Measurements from ENCODE around the gene NGF. TPM values are rescaled to one million over a fixed set of nuclear protein-coding genes. Genes with fewer than 3 reads are reported as not detected.
"Not testable (repeated sequence)": the region's sequence is repeated elsewhere in the genome, so short reads cannot be mapped to it uniquely, and the experiment has no call there.

The NGF gene
- total RNA-seq, 2 donors from 2014 or later, result not detected

DNA sequence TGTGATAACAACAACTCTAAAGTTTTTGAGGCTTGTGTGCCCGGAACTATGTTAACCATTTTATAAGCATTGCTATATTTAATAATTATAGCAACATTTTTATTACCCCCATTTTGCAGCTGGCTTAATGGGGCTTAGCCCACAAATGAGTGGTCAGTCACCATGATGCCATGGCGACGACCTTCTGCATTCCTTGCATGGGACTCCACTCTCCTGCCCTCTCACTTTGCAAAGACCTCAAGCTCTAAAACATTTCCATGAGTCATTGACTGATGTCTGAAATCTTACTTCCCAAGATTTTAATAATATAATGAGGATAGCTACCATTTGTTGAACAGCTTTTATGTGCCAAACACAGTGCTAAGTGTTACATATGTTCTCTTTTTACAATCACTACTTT lies 15.4 kb downstream of the NGF start:
- no peak overlapping the region for H3K27ac Mint-ChIP-seq
- H3K9me3 Mint-ChIP-seq, result no peaks in the 10 kb centered on the region
- no peaks in the 10 kb centered on the region for H3K36me3 Mint-ChIP-seq
- ATAC-seq (no peak), DNase-seq (ENCODE audit: low spot score in 2 of 2) (no peak)

DNA sequence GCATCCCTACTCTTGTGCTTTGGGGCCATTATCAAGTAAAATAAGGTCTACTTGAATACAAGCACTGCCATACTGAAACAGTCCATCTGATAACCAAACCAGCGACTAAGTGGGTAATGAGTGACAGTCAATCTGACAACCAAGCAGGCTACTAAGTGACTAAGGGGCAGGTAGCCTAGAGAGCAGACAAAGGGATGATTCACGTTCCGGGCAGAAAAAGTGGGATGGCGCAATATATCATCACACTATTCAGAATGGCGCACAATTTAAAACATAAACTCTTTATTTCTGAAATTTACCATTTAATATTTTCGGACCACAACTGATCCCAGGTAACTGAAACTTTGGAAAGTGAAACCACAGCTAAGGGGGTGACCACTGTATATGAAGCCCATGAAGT lies 17.7 kb downstream of the NGF start:
- Mint-ChIP-seq H3K27ac (no peak overlapping the region), H3K9me3 (no peaks in the 10 kb centered on the region), H3K36me3 (no peaks in the 10 kb centered on the region)
- DNase-seq (ENCODE audit: low spot score in 2 of 2) (no peak), ATAC-seq (no peak)

DNA sequence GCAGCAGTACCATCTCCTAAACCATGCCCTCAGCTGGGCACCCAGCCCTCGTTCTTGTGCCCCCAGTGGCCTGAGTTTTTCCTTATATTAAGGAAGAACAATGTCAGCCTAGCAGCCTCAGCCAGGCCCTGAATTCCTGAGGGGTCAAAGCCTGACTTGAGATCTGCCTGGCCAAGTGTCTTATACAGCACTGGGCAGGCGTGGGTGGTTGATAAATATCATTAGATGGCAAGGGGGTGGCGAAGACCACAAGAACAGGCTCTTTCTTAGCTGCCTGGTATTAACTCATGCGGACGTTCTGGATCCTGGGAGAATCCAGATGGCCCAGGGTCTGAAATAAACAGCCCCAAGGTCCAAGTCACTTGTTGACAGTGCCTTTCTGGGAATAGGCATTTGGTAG lies 18.3 kb downstream of the NGF start:
- H3K36me3 Mint-ChIP-seq, result no peaks in the 10 kb centered on the region
- no peaks in the 10 kb centered on the region for H3K9me3 Mint-ChIP-seq
- H3K27ac Mint-ChIP-seq, result no peak overlapping the region
- no peak for ATAC-seq
- no peak for DNase-seq (ENCODE audit: low spot score in 2 of 2)

DNA sequence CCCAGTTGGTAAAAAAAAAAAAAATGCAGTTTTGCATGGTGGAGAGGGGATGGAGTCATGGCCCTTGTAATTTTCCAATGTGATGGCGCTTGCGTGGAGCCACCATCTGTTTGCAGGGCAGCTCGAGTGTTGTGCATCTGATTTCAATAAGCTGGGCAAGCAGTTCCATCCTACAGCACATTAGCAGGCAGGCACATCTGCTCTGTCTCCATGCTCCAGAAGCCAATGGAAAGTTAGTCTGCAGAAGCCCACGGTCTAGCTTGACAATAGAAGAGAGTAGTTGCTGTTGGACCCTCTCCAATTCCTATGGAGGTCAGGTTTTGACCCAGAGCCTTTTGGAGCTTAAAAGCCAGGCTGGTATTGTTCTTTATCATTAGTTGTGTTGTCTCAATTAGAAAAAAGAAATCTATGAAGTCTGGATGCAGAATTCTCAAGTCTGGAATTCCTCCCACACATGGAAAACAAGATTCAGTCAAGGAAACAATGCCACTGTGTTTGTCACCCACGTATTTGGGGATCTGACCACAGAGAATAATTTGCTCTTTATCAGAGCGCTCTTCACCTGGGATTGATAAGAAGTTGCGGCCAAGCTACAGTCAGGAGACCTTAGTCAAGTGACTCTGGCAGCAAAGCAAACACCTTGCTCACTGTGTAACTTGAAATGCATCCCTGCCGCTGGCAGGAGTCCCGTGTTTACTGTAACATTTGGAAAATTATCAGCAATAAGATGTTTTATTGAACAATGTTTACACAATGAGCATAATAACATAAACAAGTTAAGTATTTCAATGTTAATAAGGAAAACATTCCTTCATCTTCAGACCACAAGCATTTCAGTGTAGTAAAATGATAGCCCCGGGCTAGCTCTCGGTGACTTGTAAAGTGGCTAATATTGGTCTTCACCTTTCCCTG lies 20.7 kb downstream of the NGF start:
- Mint-ChIP-seq H3K9me3 (no peaks in the 10 kb centered on the region), H3K27ac (no peak overlapping the region), H3K36me3 (no peaks in the 10 kb centered on the region)
- no peak for ATAC-seq
- no peak for DNase-seq (ENCODE audit: low spot score in 2 of 2)

DNA sequence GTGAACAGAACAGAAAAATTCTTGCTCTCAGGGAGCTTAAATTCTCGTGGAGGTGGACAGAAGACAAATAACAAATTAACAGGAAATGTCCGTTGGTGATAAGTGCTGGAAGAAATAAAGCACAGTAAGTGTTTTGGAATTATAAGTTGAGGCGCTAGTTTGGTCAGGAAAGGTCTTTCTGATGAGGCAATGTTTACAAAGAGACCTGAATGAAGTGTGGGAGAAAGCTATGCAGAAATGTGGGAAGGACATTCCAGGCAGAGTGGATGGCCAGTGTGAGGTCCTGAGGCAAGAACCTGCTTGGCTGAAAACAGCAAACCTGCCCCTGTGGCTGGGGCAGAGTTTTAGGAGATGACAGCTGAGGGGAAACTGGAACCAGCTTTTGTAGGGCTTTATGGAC lies 23.3 kb downstream of the NGF start:
- Mint-ChIP-seq H3K9me3 (no peaks in the 10 kb centered on the region), H3K27ac (no peak overlapping the region), H3K36me3 (no peaks in the 10 kb centered on the region)
- no peak for ATAC-seq
- DNase-seq (ENCODE audit: low spot score in 2 of 2), result no peak

DNA sequence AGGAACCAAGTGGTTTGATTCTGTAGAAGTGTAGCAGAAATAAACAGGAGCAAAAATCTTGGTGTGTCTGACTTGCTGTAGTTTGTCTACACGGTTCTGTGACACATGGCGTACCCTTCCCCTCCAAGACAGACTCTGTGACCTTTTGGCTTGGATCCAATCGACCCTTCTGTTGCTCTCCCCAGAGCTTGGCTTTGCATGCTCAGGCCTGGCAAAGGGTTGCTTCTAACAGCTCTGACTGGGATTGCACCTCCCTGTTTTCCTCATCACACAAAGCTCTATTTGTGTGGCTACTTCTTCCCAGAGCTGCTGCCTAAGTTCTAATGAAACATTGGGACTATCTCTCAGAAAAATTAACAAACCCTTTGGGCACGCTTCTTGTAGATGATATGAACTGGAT lies 24.0 kb downstream of the NGF start:
- Mint-ChIP-seq H3K27ac (no peak overlapping the region), H3K36me3 (no peaks in the 10 kb centered on the region), H3K9me3 (no peaks in the 10 kb centered on the region)
- no peak for ATAC-seq
- DNase-seq (ENCODE audit: low spot score in 2 of 2), result no peak

DNA sequence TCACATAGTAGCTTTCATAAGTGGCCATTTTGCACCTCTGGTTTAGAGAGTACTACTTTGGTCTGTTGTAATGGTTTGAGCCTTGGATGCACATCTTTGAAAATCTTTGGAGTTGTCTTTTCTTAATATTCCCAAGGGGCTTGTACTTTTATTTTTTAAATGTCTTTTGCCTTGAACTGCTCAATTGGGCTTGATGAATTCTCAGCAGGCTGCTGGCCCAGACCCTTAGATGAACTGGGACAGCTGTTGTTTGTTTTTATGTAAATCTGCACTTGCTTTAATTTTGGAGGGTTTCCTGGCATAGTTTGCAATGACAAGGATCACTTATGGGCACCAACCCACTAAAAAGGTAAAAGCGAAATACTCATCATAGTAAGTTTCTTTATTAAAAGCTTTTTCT lies 24.9 kb downstream of the NGF start:
- ATAC-seq (no peak), DNase-seq (ENCODE audit: low spot score in 2 of 2) (no peak)
- Mint-ChIP-seq H3K27ac (no peak overlapping the region), H3K36me3 (no peaks in the 10 kb centered on the region), H3K9me3 (no peaks in the 10 kb centered on the region)

DNA sequence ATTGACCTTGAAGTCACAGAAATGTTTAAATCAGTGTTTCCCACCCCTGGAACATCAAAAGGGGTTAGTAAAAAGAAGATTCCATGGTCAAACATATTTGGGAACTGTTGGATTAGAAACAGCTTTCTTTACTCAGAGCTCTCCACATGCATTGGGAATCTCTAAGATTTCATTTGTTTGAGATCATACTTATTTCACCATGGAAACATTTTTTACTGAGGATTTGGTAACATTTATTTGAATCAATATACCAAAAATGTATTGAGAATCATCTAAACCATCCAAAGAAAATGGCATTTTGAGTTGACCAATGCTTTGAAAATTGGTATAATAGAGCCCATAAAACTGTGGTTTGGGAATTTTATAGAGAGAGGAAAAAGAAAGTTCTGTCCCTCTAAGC lies 25.3 kb downstream of the NGF start:
- Mint-ChIP-seq H3K36me3 (no peaks in the 10 kb centered on the region), H3K27ac (no peak overlapping the region), H3K9me3 (no peaks in the 10 kb centered on the region)
- DNase-seq (ENCODE audit: low spot score in 2 of 2) (no peak), ATAC-seq (no peak)

DNA sequence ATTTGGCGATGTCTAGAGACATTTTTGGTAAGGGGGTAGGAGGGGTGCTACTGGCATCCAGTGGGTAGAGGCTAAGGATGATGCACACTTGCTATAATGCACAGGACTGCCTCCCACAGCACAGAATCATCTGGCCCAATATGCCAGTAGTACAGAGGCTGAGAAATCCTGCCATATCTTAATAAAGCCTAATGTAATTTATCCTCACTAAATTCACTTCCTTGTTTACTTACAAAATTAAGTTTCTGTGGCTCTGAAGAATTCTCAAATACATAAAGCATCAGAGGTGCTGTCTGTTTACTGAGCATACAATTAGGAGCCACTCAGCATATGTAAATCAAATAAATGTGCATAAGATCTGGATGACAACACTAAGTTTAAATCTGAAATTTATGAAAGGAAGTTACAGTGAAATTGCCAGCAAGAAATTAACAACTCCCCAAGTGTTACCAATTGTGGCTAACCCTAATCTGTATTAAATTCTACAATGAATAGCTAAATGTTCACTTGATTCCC lies 26.5 kb downstream of the NGF start:
- Mint-ChIP-seq H3K9me3 (no peaks in the 10 kb centered on the region), H3K36me3 (no peaks in the 10 kb centered on the region), H3K27ac (no peak overlapping the region)
- ATAC-seq (no peak), DNase-seq (ENCODE audit: low spot score in 2 of 2) (no peak)

DNA sequence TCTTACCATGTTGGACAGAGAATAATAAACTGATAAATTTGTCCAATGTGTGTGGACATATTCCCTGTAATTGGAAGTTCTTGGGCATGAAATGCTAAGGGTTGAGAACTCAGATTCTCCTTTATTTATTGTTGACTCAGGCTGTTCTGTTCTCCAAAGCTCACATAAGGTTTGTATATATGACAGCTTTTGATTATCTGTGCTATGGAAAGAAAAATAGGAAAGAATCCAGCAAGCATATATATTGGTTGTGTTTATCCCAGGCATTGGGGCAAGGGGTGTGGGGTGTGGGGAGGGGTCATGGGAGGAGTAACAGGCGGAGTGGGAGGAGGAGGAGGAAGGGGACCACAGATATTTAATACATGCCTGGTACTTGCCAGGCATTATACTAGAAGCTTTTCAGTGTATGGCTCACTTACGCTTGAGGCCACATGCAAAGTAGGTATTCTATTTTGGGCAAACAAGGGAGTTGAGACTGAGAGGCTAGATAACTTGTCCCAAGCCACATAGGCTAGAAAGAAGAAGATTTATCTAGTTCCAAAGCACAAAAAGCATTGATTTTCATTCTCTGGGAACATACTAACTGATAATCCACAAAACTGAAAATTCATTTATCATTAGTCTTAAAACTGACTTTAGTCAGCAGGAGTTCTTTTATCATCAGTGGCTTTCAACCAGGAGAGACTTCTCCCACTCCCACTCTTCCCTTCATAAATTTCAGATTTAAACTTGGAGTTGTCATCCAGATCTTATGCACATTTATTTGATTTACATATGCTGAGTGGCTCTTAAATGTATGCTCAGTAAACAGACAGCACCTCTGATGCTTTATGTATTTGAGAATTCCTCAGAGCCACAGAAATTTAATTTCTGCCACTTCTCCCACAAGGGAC lies 27.2 kb downstream of the NGF start:
- no peaks in the 10 kb centered on the region for H3K9me3 Mint-ChIP-seq
- ATAC-seq, result no peak
- no peak overlapping the region for H3K27ac Mint-ChIP-seq
- no peaks in the 10 kb centered on the region for H3K36me3 Mint-ChIP-seq
- DNase-seq (ENCODE audit: low spot score in 2 of 2), result no peak

DNA sequence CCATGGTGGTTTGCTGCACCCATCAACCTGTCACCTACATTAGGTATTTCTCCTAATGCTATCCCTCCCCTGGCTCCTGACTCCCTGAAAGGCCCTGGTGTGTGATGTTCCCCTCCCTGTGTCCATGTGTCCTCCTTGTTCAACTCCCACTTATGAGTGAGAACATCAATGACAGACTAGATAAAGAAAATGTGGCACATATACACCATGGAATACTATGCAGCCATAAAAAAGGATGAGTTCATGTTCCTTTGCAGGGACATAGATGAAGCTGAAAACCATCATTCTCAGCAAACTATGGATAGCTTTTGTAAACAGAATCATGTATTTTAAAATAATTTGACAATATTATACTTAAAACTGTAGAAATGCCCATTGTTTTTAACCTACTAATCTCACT lies 28.5 kb downstream of the NGF start:
- H3K9me3 Mint-ChIP-seq; H3K36me3 Mint-ChIP-seq; ATAC-seq; H3K27ac Mint-ChIP-seq; DNase-seq (ENCODE audit: low spot score in 2 of 2): not testable (repeated sequence)

DNA sequence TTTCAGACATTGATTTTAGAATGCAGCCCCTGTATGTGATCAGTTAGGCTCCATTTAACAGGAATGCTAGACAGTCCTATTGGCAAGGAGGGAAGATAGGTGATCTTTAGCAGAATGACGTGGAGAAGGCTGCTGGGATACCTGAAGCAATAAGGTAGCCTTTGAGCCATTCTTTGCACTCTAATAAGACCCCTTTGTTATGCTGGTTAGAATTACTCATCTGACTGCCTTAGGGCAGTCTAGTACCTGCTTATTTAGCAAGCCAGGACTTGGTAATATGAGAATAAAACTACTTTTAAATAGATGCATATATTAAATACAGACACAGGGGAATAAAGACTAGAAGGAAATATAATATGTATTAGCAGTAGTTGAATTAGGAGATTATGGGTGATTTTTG lies 29.1 kb downstream of the NGF start:
- Mint-ChIP-seq H3K9me3 (no peaks in the 10 kb centered on the region), H3K27ac (no peak overlapping the region), H3K36me3 (no peaks in the 10 kb centered on the region)
- ATAC-seq (no peak), DNase-seq (ENCODE audit: low spot score in 2 of 2) (no peak)

DNA sequence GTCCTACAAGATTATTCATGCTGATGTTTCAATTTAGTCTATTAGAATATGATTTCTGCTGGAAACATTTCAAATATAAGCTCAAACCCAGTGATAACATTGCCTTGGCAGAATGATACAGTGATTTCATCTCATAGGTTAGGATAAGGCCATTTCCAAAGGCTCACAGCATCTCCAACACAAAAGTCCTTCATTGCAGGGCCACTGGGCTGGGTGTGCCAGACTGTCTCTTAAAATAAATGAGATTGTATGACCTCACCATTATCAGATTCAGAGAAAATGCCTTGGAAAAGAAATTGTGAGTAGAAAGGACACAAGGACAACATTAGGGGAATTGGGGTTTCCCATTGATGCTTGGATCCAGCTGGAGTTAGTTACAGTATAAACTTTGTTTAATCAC lies 30.4 kb downstream of the NGF start:
- Mint-ChIP-seq H3K36me3 (no peaks in the 10 kb centered on the region), H3K27ac (no peak overlapping the region), H3K9me3 (peaks cover 4 to 6% of the 10 kb centered on the region in 2 donors)
- no peak for ATAC-seq
- DNase-seq (ENCODE audit: low spot score in 2 of 2), result no peak

DNA sequence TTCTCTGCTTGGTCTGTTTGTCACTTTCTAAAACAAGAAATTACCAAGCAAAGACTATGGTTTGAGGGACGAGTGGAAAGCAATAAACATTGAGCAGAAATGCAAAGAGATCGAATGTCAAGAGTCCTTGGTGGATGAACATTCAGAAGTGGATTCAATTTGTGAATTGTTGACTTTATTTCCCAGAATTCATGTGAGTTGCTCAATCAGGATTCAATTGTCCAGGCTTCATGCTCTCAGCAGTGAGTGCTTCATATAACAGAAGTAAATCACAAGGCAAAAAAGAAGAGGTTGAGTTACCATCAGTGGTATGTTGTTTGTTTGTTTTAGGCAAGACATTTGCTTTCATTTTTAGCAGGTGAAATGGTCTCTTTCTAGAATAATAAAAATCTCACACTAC lies 31.9 kb downstream of the NGF start:
- Mint-ChIP-seq H3K36me3 (no peaks in the 10 kb centered on the region), H3K27ac (no peak overlapping the region), H3K9me3 (peaks cover 4 to 6% of the 10 kb centered on the region in 2 donors)
- DNase-seq (ENCODE audit: low spot score in 2 of 2) (no peak), ATAC-seq (no peak)

DNA sequence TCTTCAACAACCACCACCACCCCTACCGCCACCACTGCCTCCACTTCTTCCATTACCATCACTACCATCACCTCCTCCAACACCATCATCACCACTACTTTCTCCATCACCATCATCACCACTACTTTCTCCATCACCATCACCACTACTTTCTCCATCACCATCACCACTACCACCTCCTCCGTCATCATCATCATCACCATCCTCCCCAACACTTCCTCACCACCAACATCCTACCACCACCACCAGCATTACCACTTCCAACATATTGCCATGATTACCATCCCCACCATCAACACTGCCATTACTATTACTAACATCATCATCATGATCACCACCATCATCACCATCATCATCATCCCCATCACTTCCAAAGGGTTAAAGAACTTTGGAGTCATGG lies 34.7 kb downstream of the NGF start:
- H3K27ac Mint-ChIP-seq, result no peak overlapping the region
- ATAC-seq, result no peak
- H3K9me3 Mint-ChIP-seq, result peaks cover 4 to 6% of the 10 kb centered on the region in 2 donors

DNA sequence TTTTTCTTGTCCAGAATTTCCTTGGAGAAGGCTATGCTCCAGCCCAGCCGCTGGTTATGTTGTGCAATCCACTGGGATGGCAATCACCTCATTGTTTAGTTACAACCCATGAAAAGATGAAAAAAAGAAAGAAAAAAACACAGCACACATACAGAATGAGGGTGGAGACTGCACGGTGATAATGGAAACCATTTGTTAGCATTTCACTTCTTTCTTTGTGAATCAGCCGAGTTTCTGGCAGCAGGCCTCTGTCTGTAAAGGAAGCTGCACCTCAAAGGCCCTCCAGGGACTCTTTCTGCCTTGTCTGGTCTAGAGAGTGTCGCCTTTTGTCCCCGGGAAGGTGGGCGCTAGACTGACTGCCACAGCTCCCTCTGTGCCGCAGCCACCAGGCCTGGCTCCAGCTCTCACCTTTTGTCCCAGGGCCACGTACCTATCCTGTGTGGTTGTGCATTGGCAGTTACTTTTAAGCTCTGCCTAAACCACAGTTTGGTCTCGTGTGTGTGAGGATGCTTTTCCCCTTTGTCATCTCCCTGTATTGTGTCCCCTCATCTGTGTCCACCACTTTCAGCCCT lies 35.6 kb downstream of the NGF start:
- Mint-ChIP-seq H3K9me3 (peaks cover 4 to 6% of the 10 kb centered on the region in 2 donors), H3K27ac (no peak overlapping the region), H3K36me3 (no peaks in the 10 kb centered on the region)
- DNase-seq (ENCODE audit: low spot score in 2 of 2), result no peak
- no peak for ATAC-seq

More for the DNA sequence above, 34.7 kb downstream of the NGF start:
- no peak for DNase-seq (ENCODE audit: low spot score in 2 of 2)
- no peaks in the 10 kb centered on the region for H3K36me3 Mint-ChIP-seq

DNA sequence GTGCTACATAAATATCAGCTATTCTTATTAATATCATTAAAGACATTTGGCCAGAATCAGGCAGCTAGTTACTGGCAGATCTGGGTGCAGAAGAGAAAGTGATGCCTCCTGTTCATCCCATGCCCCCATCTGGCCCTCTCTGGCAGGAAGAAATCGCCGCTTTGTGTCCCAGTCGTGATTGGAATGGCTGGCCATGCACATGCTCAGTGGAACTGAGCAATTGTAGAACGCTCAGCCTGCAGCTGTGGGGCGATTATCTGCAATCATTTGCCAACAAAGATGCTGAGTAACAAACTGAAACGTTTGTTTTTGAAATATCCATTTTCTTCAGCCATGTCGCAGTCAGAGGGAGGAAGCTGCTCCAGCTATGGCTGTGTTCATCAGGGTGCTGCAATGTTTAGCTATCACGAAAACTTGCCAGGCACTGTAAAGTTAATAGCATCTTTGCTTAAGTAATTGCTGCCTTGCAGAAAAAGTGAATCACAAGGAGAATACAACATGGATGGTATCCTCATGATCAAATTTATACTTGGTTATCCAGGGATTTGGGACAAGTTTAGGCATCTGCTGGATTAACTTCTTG lies 36.5 kb downstream of the NGF start:
- DNase-seq (ENCODE audit: low spot score in 2 of 2) (no peak), ATAC-seq (no peak)
- H3K9me3 Mint-ChIP-seq, result peaks cover 4 to 6% of the 10 kb centered on the region in 2 donors
- no peaks in the 10 kb centered on the region for H3K36me3 Mint-ChIP-seq
- no peak overlapping the region for H3K27ac Mint-ChIP-seq

Measured in activated naive CD4-positive, alpha-beta T cell treated with anti-CD3 and anti-CD28 coated beads, Interleukin-2, amount 50 U/mL, for 72 hours (primary cell).